HepG2 (cell line): ENCODE measurements around the gene RPGRIP1. TPM values are rescaled to one million over a fixed set of nuclear protein-coding genes. Genes with fewer than 3 reads are reported as not detected.

Source experiments
- ATF4 ChIP-seq, 2 experiments: fragments of 450-650 bp in 1 of 2; sonication (generic) in 1 of 2; formaldehyde crosslinking; IDR thresholded peaks; 2 replicates each; pipeline versions ENCODE4 v1.5.0 to v1.8.0; 2020 to 2022; ENCODE audit warnings: mild to moderate bottlenecking in 1 of 2, missing genetic modification reagents in 1 of 2
- ELF1 ChIP-seq: sonication (generic); formaldehyde crosslinking; IDR thresholded peaks from 2 replicates; pipeline ENCODE4 v1.4.0; 2020; ENCODE audit warnings: missing genetic modification reagents
- FLYWCH1 ChIP-seq: sonication (generic); formaldehyde crosslinking; IDR thresholded peaks from 2 replicates; pipeline ENCODE4 v1.8.1; 2023; ENCODE audit warnings: mild to moderate bottlenecking, missing genetic modification reagents
- HNRNPH1 ChIP-seq: fragments of 200-400 bp; formaldehyde crosslinking; optimal IDR thresholded peaks from 2 replicates; pipeline ENCODE3; 2017; ENCODE audit warnings: mild to moderate bottlenecking, low read depth, low read length
- PITX1 ChIP-seq: sonication (generic); formaldehyde crosslinking; IDR thresholded peaks from 2 replicates; pipeline ENCODE4 v1.5.1; 2020; ENCODE audit warnings: mild to moderate bottlenecking, missing genetic modification reagents
- POLR2G ChIP-seq: fragments of 200-400 bp; formaldehyde crosslinking; IDR thresholded peaks from 2 replicates; pipeline ENCODE4 v1.6.1; 2018; ENCODE audit warnings: mild to moderate bottlenecking, low read depth, low read length, moderate library complexity
- RFXANK ChIP-seq: IDR thresholded peaks from 2 replicates; pipeline ENCODE4 v1.6.1; 2016
- STAT5B ChIP-seq: sonication (generic); formaldehyde crosslinking; IDR thresholded peaks from 2 replicates; pipeline ENCODE4 v1.4.0; 2020; ENCODE audit warnings: missing genetic modification reagents
- TEF ChIP-seq: sonication (generic); formaldehyde crosslinking; IDR thresholded peaks from 2 replicates; pipeline ENCODE4 v1.5.0; 2020; ENCODE audit warnings: missing genetic modification reagents
- TOE1 ChIP-seq: sonication (generic); formaldehyde crosslinking; IDR thresholded peaks from 2 replicates; pipeline ENCODE4 v1.4.0; 2020; ENCODE audit warnings: mild to moderate bottlenecking, missing genetic modification reagents
- YEATS2 ChIP-seq: sonication (generic); formaldehyde crosslinking; IDR thresholded peaks from 2 replicates; pipeline ENCODE4 v1.4.0; 2020; ENCODE audit warnings: missing genetic modification reagents, borderline replicate concordance
- ZFP90 ChIP-seq: sonication (generic); formaldehyde crosslinking; IDR thresholded peaks from 2 replicates; pipeline ENCODE4 v1.8.0; 2022; ENCODE audit warnings: missing genetic modification reagents, mild to moderate bottlenecking, inconsistent platforms, borderline replicate concordance
- ZNF142 ChIP-seq: sonication (generic); formaldehyde crosslinking; IDR thresholded peaks from 2 replicates; pipeline ENCODE4 v1.4.0; 2020; ENCODE audit warnings: missing genetic modification reagents
- ZNF296 ChIP-seq: sonication (generic); formaldehyde crosslinking; conservative IDR thresholded peaks from 2 replicates; pipeline ENCODE4 v1.5.0; 2020; ENCODE audit warnings: mild to moderate bottlenecking, missing genetic modification reagents
- ZNF570 ChIP-seq: sonication (generic); formaldehyde crosslinking; IDR thresholded peaks from 2 replicates; pipeline ENCODE4 v1.4.0; 2020; ENCODE audit warnings: mild to moderate bottlenecking, missing genetic modification reagents, borderline replicate concordance
- ZNF672 ChIP-seq: sonication (generic); formaldehyde crosslinking; IDR thresholded peaks from 2 replicates; pipeline ENCODE4 v1.8.1; 2022; ENCODE audit warnings: missing genetic modification reagents
- polyA plus RNA-seq, 8 experiments: library from polyadenylated mRNA; depleted of rRNA in 3 of 8; stranded (reverse) in 7 of 8; unstranded in 1 of 8; fragments of >200 nt; fragmentation: Illumina TruSeq in 4 of 8; extraction: Trizol in 4 of 8; gene quantifications; 2 replicates each; pipeline versions ENCODE4 v1.2.1 to v1.2.3, GENCODE V29; 2011 to 2016; ENCODE audit warnings: low read depth in 4 of 8, missing spikeins in 1 of 8, mixed read lengths in 1 of 8; ENCODE audit not compliant: insufficient read depth in 1 of 8
- total RNA-seq, 5 experiments: library from RNA; depleted of rRNA; stranded (reverse); fragments of >200 nt; fragmentation: Illumina TruSeq; extraction: Trizol; gene quantifications; 2 replicates each; pipeline ENCODE4 v1.2.3, GENCODE V29; 2016; ENCODE audit warnings: low read depth in 1 of 5
- TF ChIP-seq, protein P1 (sequence below): sonication (generic); formaldehyde crosslinking; IDR thresholded peaks from 2 replicates; pipeline ENCODE4 v1.5.1; 2020; ENCODE audit warnings: mild to moderate bottlenecking, moderate library complexity, missing genetic modification reagents
- TF ChIP-seq, protein P2 (sequence below): sonication (generic); formaldehyde crosslinking; IDR thresholded peaks from 2 replicates; pipeline ENCODE4 v1.5.0; 2020; ENCODE audit warnings: missing genetic modification reagents, mild to moderate bottlenecking, borderline replicate concordance

RPGRIP1 gene
- total and polyA plus RNA-seq, 2 of the 13 experiments (the other 11 are each of a cell fraction or from before 2014, with no cell fraction given): 0.13 to 1.1 TPM

GRCh38 chr14:21308479-21309237 lies 28.8 kb downstream of the RPGRIP1 start (continued):
- TF ChIP-seq ZNF142: no peak
- 0 out of 2 replicates have a peak, but pooled peaks have one; percentile 12 for TF ChIP-seq ELF1
- TF ChIP-seq FLYWCH1 (CRISPR knock-in tag): no peak
- no peak for TF ChIP-seq HNRNPH1
- TF ChIP-seq ATF4 (CRISPR knock-in tag; IDR thresholded peaks at IDR 0.05): no peak
- no peak for TF ChIP-seq STAT5B (CRISPR knock-in tag)
- peak; percentile 38; the same call in 1 of the 2 replicates for TF ChIP-seq YEATS2 (CRISPR knock-in tag)
- peak; percentile 96 for TF ChIP-seq POLR2G
- TF ChIP-seq ZNF570: no peak
- TF ChIP-seq TEF: peak; percentile 36; the same call in 1 of the 2 replicates
- TF ChIP-seq, protein P1, sequence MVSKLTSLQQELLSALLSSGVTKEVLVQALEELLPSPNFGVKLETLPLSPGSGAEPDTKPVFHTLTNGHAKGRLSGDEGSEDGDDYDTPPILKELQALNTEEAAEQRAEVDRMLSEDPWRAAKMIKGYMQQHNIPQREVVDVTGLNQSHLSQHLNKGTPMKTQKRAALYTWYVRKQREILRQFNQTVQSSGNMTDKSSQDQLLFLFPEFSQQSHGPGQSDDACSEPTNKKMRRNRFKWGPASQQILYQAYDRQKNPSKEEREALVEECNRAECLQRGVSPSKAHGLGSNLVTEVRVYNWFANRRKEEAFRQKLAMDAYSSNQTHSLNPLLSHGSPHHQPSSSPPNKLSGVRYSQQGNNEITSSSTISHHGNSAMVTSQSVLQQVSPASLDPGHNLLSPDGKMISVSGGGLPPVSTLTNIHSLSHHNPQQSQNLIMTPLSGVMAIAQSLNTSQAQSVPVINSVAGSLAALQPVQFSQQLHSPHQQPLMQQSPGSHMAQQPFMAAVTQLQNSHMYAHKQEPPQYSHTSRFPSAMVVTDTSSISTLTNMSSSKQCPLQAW (CRISPR knock-in tag): peak; percentile 43; the same call in 1 of the 2 replicates
- TF ChIP-seq, protein P2, sequence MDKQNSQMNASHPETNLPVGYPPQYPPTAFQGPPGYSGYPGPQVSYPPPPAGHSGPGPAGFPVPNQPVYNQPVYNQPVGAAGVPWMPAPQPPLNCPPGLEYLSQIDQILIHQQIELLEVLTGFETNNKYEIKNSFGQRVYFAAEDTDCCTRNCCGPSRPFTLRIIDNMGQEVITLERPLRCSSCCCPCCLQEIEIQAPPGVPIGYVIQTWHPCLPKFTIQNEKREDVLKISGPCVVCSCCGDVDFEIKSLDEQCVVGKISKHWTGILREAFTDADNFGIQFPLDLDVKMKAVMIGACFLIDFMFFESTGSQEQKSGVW (CRISPR knock-in tag): no peak
- TF ChIP-seq RFXANK (CRISPR knock-in tag): no peak
- no peak for TF ChIP-seq TOE1 (CRISPR knock-in tag)
- TF ChIP-seq ZNF672 (CRISPR knock-in tag): no peak
- TF ChIP-seq ZNF296 (CRISPR knock-in tag): no peak
- TF ChIP-seq PITX1 (CRISPR knock-in tag): no peak
- TF ChIP-seq ZFP90 (CRISPR knock-in tag): no peak; the same call in none of the 2 replicates
